Erythroblast (primary cell): ENCODE results near the gene RAB3C.

Experiments used
- DNase-seq, 2 experiments: peaks; one replicate each; lab custom pipeline; 2025; lab: John Stamatoyannopoulos, UW
- GATA1 ChIP-seq: IDR thresholded peaks from 2 replicates; pipeline ENCODE4 v1.6.1; 2011; ENCODE audit warnings: low read depth, mild to moderate bottlenecking, control low read depth, low read length, moderate library complexity
- POLR2A ChIP-seq: IDR thresholded peaks from 2 replicates; pipeline ENCODE4 v1.6.1; 2011; ENCODE audit warnings: mild to moderate bottlenecking, low read length

Gene RAB3C

DNA sequence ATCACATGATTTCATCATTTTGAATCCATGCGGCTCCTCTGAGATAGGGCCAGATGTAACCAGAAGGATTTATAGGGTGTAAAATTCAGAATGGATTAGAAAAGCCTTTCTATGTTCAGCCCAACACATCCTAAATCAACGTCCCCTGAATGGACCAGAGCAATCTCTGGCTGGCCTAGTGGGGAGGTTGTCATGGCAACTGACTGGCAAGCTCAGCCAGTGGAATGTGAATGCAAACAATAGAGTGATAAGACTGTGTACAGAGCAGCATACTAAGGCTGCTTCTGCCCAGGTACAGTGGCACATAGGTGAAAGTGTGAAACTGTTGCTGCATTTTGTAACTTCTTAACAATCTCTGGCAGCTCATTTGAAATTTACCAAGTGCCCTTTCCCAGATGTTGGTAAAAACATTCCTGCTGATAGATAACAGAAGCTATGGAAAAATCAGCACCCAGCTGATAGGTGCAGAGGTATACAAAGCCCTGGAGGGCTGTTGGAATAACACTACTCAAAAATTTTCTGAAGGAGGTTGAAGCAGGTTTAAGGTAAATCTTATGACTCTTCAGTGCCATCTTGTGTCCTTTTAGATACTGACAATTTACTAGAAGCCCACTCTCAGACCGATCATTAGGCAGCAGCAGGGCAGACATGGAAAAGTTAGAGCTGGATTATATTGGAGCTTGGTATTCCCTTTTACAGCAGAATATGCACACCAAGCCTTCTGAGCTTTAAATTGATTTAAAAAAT, 267.2 kb downstream of the RAB3C start:
- TF ChIP-seq POLR2A (no peak), GATA1 (no peak)
- peak; percentile 17 to 32 for DNase-seq

DNA sequence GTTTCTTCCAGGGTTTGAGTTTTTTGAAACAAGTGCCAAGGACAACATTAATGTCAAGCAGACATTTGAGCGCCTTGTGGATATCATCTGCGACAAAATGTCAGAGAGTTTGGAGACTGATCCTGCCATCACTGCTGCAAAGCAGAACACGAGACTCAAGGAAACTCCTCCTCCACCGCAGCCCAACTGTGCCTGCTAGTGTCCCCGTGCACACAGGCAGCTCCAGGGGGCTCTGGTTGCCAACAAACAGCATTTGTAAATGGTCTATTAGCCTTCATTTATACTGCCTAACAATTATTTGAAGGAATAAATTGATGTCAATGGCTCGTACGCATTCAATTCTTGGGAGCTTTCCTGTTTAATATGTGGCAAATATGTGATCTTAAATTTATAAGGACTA, 268.3 kb downstream of the RAB3C start:
- TF ChIP-seq POLR2A (no peak), GATA1 (no peak)
- no peak for DNase-seq

DNA sequence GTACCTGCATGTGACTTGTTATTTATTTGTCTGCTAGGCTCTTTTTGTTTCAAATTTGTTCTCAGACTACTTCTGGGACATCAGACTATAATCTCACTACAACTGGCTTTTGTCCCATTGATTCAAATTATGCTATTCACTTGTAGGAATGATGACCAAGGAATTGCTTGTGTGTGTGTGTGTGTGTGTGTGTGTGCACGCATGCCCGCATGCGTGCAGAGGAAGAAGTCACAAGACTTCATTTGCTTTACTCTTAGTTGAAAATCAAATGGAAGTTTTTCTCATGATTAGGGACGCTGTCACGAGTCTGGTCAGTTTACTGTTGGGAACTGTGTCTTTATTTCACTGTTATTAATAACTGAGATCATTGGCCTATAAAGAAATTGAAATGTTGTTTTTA, 268.7 kb downstream of the RAB3C start:
- no peak for TF ChIP-seq GATA1
- no peak for TF ChIP-seq POLR2A
- DNase-seq: no peak

DNA sequence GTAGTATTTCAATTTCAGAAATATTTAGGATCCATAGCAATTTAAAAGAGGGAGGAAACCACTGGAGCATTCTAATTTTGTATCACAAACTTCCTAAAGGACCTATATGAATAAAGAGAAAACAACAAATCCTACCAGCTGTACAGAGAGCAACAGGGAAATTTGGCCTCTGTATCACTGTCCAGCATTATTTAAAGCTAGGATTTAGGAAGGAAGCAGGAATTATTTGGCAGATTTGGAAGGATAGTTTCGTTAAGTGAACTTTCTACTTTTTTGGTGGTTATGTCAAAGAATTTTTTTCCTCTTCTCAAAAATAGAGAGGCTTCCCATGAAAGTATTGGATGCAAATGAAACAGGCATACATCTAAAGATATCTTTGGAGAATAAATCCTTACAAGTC, 269.7 kb downstream of the RAB3C start:
- no peak for DNase-seq
- TF ChIP-seq GATA1 (no peak), POLR2A (no peak)

DNA sequence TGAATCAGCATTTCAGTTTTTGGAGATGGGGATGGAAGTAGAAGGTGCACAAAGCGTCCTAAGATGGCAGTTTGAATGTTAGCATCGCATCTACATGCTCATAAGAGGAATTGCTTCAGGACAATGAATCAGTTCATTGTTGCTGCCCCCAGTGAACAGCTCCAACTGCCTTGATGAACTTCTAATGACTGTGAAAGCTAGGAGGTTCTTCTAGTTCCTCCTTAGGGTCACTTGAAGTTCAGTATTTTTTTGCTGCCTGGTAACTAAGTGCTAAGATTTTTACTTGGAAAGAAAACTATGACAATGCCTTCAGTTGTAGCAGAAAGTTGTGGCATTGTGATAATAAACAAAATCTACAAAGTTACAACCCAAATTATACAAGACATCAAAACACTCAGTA, 271.6 kb downstream of the RAB3C start:
- DNase-seq: no peak
- TF ChIP-seq POLR2A (no peak), GATA1 (no peak)

GRCh38 chr5:58855851-58856739, 273.2 kb downstream of the RAB3C start:
- DNase-seq: no peak
- TF ChIP-seq GATA1 (no peak), POLR2A (no peak)

- TF ChIP-seq GATA1 (no peak), POLR2A (no peak)
- DNase-seq: no peak
Measured at GRCh38 chr5:58857609-58858008, 274.7 kb downstream of the RAB3C start.

- DNase-seq: peak in 1 of 2 experiments; percentile 3
- TF ChIP-seq GATA1 (no peak), POLR2A (no peak)
Measured at GRCh38 chr5:58860680-58861079, 277.8 kb downstream of the RAB3C start.

- DNase-seq: no peak
- no peak for TF ChIP-seq POLR2A
- no peak for TF ChIP-seq GATA1
Measured at GRCh38 chr5:58868931-58869330, 286.1 kb downstream of the RAB3C start.

- peak; percentile 7 to 48 for DNase-seq
- TF ChIP-seq POLR2A (no peak), GATA1 (no peak)
Measured at GRCh38 chr5:58871648-58872242, 288.9 kb downstream of the RAB3C start.

- TF ChIP-seq GATA1 (no peak), POLR2A (no peak)
- DNase-seq: no peak
Measured at GRCh38 chr5:58872670-58873273, 289.9 kb downstream of the RAB3C start.

GRCh38 chr5:58875599-58875998, 292.7 kb downstream of the RAB3C start:
- no peak for DNase-seq

GRCh38 chr5:58885260-58885659, 302.4 kb downstream of the RAB3C start:
- DNase-seq: no peak
- no peak for TF ChIP-seq GATA1
- no peak for TF ChIP-seq POLR2A

More at GRCh38 chr5:58875599-58875998, 292.7 kb downstream of the RAB3C start:
- no peak for TF ChIP-seq POLR2A
